GM11168 (cell line): ENCODE measurements around the gene LYSET.
"Not testable (repeated sequence)": the region's sequence is repeated elsewhere in the genome, so short reads cannot be mapped to it uniquely, and the experiment has no call there.

ENCODE experiments used
- in situ Hi-C: fragments of 300-500 bp; cut with MboI; formaldehyde crosslinking; loops from one replicate; pipeline ENCODE4 v1.12.0; 2022; ENCODE audit warnings: low sequenced_read_pairs; ENCODE audit not compliant: unreplicated experiment

The LYSET gene, protein sequence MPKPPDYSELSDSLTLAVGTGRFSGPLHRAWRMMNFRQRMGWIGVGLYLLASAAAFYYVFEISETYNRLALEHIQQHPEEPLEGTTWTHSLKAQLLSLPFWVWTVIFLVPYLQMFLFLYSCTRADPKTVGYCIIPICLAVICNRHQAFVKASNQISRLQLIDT

DNA sequence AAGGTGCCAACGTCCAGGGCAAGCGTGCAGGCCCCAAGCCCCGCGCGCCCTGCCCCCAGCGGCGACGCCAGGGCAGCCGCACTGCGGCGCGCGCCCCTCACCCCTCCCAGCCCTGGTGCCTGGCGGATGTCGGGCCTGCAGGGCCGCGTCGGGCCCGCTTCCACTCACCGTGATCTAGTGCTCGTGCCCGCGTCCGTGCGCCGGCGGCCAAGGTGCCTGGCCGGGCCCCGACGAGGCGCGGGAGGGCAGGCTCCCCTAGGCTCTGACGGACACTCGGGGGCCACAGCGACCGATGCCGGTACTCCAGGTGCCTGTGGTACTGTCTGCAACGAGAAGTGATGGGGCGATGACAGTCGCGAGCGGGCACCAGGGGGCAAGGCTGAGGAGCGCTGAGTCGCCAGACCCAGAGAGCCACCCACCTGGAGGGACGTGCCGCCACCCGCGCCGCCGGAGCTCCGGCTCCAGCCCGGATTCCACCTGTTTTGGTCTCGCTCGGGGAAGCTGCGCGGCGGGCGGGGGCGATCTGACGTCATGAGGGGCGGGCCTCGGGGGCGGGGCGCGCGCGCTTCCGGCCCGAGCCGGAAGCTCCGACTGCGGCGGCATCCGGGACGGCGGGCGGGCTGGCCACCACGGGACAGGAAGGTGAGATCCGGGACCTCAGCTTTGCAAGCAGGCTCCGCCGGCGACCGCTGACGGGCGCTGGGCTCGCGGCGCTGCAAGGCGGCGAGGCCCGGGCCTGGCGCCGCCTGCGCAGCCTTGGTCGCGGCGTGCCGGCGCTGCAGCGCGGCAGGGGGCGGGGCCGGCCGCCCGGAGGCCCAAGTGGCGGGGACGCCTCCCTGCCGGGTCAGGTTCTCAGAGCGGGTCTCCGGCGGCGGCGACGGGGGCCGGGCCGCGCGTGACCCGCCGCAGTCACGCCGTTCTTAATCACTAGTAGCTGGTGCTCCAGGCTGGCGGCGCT, at the start of gene LYSET, which contains the start of gene MOAP1:
LYSET (plus strand) TSS at position 927 of the 958 bp plus-strand sequence. CDS start 89 bp downstream, outside the sequence.
MOAP1 (minus strand) TSS at position 507 of the 958 bp plus-strand sequence. CDS start 655 bp downstream, outside the sequence.
- in situ Hi-C loops = no loop called here

DNA sequence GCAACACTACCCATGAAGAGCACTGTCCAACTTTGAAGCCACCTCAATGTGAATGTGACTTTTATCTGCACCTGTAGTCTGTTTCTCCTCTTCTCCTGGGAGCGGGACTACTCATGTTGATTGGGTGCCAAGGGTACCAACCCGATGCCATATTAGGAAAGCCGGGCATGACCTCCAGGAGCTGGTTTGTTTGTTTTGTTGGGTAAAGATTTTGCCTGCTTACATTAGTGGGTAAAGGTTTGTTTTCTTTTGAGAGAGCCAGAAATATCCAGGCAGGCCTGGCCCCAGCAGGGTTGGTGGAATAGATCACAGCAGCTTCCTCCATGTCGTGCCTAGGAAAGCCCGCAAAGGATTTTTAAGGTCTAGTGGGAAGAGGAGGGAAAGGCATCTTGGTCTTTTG, 49.7 kb upstream of the LYSET start:
- in situ Hi-C loops = no loop called here

DNA sequence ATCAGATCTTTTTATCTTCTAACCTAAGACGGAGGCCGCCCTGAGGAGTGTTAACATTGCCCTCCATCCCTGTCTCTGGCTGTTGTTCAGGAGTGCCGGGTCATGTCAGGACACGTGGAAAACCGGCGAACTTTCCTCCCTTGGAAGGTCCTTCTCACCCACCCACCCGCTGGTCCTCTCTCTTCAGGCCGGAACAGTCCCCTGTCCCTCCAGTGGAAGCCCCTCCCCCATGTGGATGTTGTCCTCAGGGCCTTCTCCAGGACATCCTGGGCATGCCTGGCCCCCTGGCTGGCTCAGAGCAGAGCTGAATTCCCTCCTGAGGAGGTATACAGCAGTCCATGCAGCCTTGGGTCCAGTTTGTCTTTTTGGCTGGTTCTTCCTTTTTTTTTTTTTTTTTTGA, 49.1 kb upstream of the LYSET start:
- in situ Hi-C loops = no loop called here

DNA sequence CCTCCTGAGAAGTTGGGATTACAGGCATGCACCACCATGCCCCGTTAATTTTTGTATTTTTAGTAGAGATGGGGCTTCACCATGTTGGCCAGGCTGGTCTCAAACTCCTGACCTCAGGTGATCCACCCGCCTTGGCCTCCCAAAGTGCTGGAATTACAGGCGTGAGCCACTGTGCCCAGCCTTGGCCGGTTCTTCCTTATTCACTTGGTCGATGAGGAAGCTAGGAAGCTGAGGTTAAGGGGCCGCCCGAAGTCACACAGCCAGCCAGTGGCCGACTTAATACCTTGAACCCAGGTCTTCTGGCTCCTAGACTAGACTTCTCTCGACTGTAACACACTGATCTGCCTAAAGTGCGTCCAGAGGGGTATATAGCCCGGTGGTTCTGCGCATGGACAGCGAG, 48.6 kb upstream of the LYSET start:
- in situ Hi-C loops = not testable (repeated sequence)

DNA sequence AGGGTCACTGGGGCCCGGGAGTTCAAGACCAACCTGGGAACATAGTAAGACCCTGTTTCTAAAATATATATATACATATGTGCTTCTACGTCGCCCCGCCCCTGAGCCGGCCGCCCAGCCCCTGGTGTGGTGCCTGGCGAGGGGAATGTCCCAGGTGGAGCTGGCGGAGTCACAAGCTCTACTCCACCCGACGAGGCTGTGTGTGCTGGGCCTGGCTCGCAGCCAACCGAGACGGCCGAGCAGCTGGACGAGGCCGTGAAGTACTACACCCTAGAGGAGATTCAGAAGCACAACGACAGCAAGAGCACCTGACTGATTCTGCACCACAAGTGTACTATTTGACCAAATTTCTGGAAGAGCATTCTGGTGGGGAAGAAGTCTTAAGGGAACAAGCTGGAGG, 47.3 kb upstream of the LYSET start:
- in situ Hi-C loops = no loop called here

DNA sequence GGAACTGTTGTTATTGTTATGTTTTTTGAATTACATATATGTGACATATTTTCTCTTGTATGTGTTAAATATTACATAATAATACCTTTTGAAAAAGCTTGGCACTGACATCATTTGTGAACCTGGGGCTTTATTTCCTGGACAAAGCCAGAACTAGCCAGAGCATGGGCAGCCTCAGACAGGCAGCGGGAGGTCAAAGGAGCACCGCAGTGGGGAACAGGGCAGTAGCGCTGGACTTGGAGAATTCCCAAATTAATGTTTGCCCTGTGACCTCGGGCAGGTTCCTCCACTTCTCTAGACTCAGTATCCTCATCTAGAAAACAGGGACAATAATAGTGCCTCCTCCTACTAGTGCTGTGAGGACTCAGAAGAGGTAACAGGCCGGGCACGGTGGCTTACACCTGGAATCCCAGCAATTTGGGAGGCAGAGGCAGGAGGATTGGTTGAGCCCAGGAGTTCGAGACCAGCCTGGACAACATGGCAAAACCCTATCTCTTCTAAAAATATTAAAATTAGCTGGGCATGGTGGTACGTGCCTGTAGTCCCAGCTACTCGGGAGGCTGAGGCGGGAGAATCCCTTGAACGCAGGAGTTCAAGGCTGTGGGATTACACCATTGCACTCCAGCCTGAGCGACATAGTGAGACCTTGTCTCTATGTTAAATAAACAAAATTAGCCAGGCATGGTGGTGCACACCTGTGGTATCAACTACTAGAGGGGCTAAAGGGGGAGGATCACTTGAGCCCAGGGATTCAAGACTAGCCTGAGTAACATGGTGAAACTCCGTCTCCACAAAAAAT, 42.1 kb upstream of the LYSET start:
- in situ Hi-C loops = loop anchor here (10.0 kb wide), 1 partner anchor 198 kb away; no protein-coding TSS in a partner anchor

DNA sequence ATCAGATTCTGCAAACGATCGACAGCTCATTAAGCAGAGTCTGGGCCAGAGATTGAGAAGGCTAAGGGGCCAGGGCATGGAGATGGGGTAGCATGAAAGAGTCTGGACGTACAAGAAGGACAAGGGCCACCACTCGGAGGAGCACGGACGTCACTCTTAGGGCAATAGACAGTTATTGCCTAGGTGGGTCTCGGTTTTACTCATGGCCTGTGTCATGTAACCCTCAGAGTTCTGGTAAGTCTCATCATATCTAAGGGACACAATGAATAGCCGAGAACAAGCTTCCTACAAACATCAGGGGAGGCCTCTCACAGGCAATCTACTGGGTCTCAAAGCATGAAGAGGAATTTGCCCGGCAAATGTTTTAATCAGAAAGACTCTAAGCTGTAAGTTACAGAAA, 39.0 kb upstream of the LYSET start:
- in situ Hi-C loops = loop anchor here (10.0 kb wide), 1 partner anchor 201 kb away; no protein-coding TSS in a partner anchor

DNA sequence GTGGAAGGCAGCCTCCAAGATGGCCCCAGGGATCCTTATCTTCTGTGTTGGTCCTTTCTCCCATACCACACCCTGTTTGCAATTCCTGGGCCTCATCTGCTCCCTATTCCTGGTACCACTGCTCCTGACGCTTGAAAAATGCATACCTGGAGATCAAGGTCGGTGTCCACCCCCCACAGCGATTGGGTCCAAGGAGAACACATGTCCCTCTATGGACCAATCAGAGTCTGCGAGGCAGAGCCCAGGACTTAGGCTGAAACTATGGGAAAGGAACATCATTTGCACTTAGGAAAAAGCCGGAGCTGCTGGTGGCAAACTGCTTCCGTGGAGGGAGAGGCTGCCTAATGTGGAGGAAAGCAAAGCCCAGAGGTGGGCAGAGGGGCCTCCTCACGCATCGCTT, 36.1 kb upstream of the LYSET start:
- in situ Hi-C loops = loop anchor here (10.0 kb wide), 1 partner anchor 204 kb away; no protein-coding TSS in a partner anchor

DNA sequence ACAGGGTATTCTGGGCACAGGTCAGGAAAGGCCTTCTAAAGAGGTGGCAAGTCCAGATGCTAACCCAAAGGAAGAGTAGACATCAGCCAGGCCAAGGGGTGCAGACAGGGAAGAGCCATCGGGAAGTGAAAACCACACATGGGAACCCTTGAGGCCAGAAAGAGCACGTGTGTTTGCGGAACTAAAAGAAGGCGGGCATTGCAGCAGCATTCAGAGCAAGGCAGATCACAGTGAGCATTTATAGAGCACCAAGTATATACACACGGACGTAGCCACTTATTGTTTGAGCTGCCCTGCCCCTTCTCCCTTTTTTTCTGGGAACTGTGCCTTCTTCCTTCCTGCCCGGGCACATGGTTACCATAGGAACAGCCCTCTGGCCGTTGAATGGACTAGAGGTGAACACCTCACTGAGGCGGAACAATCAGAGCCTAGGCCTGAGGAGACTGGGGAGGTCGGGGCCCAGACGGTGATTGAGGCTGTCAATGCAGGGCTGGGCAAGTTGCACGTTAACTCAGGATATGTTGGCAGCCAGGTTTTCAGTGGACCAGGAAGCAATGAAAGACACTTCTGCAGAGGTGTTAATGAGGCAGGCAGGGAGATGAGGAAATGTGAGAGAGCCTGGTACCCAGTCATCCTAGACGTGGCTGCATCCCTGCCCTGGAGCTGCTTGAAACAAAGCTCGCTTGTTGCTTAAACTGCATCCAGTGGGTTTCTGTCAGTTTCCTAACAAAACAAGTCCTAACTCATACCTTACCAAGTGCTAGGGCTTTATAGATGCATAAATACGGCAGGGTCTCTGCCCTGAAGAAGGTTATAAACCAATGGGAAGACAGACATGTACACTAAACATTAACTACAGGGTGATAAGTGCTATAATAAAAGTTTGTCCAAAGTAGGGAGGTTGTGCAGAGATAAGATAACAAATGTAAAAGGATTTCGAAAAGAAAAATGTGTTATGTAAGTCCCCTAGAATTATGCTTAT, 34.6 kb upstream of the LYSET start:
- in situ Hi-C loops = no loop called here

DNA sequence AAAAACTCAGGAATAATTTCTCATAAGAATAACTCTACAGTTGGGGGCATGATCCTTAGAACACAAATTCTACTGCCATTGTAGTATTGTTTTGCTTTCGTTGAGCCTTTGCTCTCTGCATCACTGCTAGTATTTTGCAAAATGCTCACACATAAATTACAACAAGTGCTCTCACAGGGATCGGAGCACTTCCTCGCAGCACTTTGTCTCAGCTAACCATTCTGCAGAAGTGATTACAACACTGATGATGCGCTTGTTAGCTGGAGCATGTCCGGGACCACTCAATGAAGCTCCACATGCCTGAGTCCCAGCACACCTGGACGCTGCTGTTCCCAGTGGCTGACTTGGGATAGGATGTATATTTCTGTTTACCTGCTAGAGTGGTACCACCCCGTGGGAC, 32.0 kb upstream of the LYSET start:
- in situ Hi-C loops = no loop called here

DNA sequence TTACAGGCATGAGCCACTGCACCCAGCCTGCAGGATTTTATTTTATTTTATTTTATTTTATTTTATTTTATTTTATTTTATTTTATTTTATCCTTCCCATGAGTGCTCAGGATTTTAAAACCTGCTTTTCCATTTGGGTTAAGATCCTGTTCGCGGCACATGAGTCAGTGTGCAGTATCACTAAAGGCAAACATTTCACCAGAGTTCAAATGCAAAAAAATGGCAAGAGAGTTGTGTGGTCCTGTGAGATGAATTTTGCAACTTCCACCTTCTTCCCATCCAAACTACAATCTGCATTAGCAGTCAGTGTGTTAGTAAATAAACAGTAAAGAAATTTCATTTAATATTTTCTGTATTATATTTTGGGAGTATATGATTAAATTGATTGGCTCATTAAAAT, 29.4 kb upstream of the LYSET start:
- in situ Hi-C loops = no loop called here

DNA sequence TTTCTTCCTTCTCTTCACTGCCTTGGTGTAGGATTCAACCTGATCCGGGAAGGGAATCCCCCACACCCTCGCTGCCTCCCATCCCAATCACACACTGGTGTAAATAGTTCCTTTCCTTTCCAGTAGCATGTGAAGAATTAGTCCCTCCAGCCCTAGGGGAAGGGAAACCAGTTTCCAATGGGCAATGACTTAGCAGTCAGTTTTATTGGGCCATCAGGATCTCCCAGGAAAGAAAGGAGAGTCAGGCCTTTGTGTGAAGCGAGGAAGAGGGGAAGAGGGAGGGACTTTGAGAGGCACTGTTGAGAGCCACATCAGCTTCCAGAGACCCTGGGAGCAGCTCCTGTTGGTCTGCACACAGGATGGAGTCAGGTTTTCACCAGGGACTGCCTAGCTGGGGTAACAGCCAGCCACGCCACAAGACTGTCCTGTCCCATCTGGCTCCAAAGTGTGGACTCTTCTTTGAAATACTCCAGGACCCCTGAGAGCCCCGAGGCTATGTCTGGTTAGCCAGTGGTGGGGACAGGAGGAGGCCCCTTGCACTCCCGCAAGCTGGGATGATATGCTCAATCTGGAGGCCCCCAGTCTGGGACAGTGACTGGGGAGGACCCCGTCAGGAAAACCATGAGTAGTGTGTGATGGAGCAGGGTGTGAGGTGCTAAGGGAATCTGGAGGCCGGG, 28.3 kb upstream of the LYSET start:
- in situ Hi-C loops = no loop called here

DNA sequence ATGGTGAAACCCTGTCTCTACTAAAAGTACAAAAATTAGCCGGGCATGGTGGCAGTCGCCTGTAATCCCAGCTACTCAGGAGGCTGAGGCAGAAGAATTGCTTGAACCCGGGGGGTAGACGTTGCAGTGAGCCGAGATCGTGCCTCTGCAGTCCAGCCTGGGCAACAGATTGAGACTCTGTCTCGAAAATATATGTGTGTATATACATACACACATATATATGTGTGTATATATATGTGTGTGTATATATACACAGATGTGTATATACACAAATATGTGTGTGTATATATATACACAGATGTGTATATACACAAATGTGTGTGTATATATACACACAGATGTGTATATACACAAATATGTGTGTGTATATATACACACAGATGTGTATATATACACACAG, 26.8 kb upstream of the LYSET start:
- in situ Hi-C loops = not testable (repeated sequence)

DNA sequence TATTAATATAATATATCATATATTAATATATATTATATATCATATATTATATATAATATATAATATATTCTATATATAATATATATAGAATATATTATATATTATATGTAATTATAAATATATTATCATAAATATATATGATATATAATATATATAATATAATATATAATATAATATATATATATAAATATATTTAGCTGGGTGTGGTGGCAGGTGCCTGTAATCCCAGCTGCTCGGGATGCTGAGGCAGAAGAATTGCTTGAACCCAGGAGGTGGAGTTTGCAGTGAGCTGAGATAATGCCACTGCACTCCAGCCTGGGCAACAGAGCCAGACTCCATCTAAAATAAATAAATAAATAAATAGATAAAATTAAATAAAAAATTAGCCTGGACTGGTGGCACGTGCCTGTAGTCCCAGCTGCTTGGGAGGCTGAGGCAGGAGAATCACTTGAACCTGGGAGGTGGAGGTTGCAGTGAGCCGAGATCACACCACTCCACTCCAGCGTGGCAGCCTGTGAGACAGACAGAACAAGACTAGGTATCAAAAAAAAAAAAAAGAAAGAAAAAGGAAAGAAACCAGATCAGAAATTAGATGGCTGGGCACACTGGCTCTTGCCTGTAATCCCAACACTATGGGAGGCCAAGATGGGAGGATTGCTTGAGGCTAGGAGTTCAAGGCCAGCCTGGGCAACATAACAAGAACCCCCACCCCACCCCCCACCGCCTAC, 25.3 kb upstream of the LYSET start:
- in situ Hi-C loops = not testable (repeated sequence)

DNA sequence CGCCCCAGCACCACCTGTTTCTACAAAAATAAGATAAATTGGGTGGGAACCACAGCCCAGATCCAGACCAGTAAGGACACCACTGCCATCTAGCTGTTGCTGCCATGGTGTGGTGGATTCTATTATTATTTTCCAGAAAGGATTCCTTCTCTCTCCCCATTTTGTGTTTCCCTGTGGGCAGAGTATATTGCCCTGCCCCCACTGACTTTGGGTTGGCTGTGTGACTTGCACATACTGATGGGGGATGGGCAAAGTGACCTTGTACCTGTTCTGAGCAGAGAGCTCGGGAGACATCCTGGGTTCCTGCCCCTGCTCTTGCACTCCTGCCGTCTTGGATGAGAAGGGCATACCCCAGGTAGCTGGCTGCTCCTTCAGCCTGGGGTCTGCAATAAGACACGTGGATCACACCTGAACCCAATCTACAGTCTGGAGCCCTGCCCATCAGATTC, 24.7 kb upstream of the LYSET start:
- in situ Hi-C loops = no loop called here

DNA sequence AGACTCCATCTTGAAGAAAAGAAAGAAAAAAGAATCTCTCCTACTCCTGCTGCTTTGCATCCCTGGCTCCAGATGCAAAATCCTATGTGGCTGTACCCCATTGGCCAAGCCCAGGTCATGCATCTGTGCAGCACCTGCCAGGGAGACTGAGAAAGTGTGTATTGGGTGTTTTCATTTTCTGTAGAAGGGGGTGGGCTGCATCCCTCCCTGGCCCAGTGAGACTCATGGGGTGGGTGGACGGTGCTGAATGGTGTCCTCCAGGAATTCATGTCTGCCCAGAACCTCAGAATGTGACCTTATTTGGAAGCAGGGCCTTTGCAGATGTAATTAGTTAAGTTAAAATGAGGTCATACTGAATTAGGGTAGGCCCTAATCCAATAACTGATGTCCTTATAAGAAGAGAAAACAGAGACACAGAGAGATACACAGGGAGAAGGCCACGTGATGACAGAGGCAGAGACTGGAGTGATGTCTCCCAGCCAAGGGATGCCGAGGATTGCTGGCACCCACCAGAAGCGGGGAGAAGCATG, 23.6 kb upstream of the LYSET start:
- in situ Hi-C loops = no loop called here

DNA sequence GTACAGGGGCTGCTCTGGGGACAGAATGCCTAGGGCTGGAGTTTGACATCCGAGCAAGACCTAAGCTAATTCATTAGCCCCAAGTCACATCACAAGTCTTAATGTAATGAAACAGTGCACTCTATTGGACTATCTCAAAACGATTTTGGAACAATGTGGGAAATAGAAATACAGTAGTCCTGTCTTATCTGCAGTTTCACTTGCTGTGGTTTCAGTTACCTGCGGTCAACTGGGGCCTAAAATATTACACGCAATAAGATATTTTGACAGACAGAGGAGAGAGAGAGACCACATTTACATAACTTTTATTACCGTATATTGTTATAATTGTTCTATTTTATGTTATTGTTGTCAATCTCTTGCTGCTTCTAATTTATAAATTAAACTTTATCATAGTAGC, 21.6 kb upstream of the LYSET start:
- in situ Hi-C loops = no loop called here
